GM12878 (cell line): ENCODE results near the gene PPP1R12B.

Experiments
- MXI1 ChIP-seq: fragments of 150-350 bp; IDR thresholded peaks from 2 replicates; pipeline ENCODE4 v1.6.1; 2011; ENCODE audit warnings: low read depth, mild to moderate bottlenecking, inconsistent platforms, low read length, improper control_type of control experiment
- TF ChIP-seq, protein P1 (sequence below): IDR thresholded peaks from 2 replicates; pipeline ENCODE4 v1.6.1; 2012; ENCODE audit warnings: low read depth, low read length, improper control_type of control experiment
- TF ChIP-seq, protein P2 (sequence below), 3 experiments: IDR thresholded peaks in 2 of 3; conservative IDR thresholded peaks in 1 of 3; 2 replicates each; pipeline ENCODE4 v1.5.1; 2011; ENCODE audit warnings: low read depth in 3 of 3, low read length in 3 of 3, mild to moderate bottlenecking in 3 of 3, control low read depth in 2 of 3, moderate library complexity in 2 of 3, inconsistent platforms in 1 of 3, mixed read lengths in 1 of 3; ENCODE audit not compliant: control insufficient read depth in 2 of 3, insufficient read depth in 1 of 3; ENCODE audit errors: extremely low read depth in 1 of 3

DNA sequence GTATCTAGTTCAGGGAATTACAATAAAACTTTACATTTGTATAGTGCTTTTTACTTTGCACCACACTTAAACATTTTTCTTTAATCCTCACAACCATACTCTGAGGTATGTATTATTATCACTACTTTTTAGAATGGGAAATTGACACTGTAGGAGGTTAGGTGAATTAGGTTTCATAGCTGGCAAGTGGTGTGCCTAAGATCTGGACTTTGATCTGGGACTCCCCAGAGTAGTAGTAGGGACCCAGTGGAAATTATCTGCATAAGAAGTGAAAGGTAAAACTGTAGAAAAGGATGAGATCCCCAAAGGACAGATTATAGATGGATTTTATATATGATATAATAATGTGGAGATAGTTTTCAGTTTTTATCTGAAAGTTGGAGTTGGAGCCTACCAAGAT lies 85.6 kb downstream of the PPP1R12B start:
- TF ChIP-seq MXI1 = no peak
- TF ChIP-seq, protein P1, sequence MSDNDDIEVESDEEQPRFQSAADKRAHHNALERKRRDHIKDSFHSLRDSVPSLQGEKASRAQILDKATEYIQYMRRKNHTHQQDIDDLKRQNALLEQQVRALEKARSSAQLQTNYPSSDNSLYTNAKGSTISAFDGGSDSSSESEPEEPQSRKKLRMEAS = no peak
- TF ChIP-seq, protein P2, sequence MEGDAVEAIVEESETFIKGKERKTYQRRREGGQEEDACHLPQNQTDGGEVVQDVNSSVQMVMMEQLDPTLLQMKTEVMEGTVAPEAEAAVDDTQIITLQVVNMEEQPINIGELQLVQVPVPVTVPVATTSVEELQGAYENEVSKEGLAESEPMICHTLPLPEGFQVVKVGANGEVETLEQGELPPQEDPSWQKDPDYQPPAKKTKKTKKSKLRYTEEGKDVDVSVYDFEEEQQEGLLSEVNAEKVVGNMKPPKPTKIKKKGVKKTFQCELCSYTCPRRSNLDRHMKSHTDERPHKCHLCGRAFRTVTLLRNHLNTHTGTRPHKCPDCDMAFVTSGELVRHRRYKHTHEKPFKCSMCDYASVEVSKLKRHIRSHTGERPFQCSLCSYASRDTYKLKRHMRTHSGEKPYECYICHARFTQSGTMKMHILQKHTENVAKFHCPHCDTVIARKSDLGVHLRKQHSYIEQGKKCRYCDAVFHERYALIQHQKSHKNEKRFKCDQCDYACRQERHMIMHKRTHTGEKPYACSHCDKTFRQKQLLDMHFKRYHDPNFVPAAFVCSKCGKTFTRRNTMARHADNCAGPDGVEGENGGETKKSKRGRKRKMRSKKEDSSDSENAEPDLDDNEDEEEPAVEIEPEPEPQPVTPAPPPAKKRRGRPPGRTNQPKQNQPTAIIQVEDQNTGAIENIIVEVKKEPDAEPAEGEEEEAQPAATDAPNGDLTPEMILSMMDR (IDR thresholded peaks at IDR 0.05 in 2 of 3, conservative IDR thresholded peaks at IDR 0.05 in 1 of 3; ENCODE audit: control insufficient read depth in 2 of 3, extremely low read depth in 1 of 3, insufficient read depth in 1 of 3, low read depth in 3 of 3, low read length in 3 of 3) = no peak
